H9 (cell line): ENCODE measurements around the gene SCAMP3. TPM values are rescaled to one million over a fixed set of nuclear protein-coding genes. Genes with fewer than 3 reads are reported as not detected.
"Not testable (repeated sequence)": the region's sequence is repeated elsewhere in the genome, so short reads cannot be mapped to it uniquely, and the experiment has no call there.

Experiments used
- DNase-seq: peaks from one replicate; pipeline ENCODE4 v3.0.0-alpha.2; 2017
- H2AFZ ChIP-seq: one replicate; pipeline ENCODE4 v1.6.1; 2013; ENCODE audit warnings: mild to moderate bottlenecking, low read length, control low read depth, moderate library complexity
- H2AK5ac ChIP-seq: 2 replicates; pipeline ENCODE4 v1.6.1; 2013; ENCODE audit warnings: low read length, control low read depth, mixed read lengths; ENCODE audit not compliant: insufficient read length
- H2BK120ac ChIP-seq: one replicate; pipeline ENCODE4 v1.6.1; 2013; ENCODE audit warnings: low read depth, mild to moderate bottlenecking, low read length, control low read depth, inconsistent platforms; ENCODE audit not compliant: poor library complexity, severe bottlenecking
- H2BK12ac ChIP-seq: 2 replicates; pipeline ENCODE4 v1.6.1; 2013; ENCODE audit warnings: low read length, control low read depth, mixed read lengths, low read depth; ENCODE audit not compliant: insufficient read length
- H2BK15ac ChIP-seq: 2 replicates; pipeline ENCODE4 v1.6.1; 2013; ENCODE audit warnings: low read depth, low read length, control low read depth
- H2BK20ac ChIP-seq: one replicate; pipeline ENCODE4 v1.6.1; 2013; ENCODE audit warnings: low read depth, mild to moderate bottlenecking, low read length, control low read depth, inconsistent platforms; ENCODE audit not compliant: poor library complexity, severe bottlenecking
- H2BK5ac ChIP-seq: 2 replicates; pipeline ENCODE4 v1.6.1; 2013; ENCODE audit warnings: low read length, control low read depth, mixed read lengths; ENCODE audit not compliant: insufficient read length
- H3K14ac ChIP-seq: 2 replicates; pipeline ENCODE4 v1.6.1; 2013; ENCODE audit warnings: low read length, control low read depth; ENCODE audit not compliant: insufficient read depth
- H3K18ac ChIP-seq: 2 replicates; pipeline ENCODE4 v1.6.1; 2013; ENCODE audit warnings: low read depth, mild to moderate bottlenecking, mixed read lengths, low read length, control low read depth; ENCODE audit not compliant: insufficient read length
- H3K23ac ChIP-seq: 2 replicates; pipeline ENCODE4 v1.6.1; 2013; ENCODE audit warnings: low read length, control low read depth, mixed read lengths, low read depth; ENCODE audit not compliant: insufficient read length
- H3K23me2 ChIP-seq: 2 replicates; pipeline ENCODE4 v1.6.1; 2013; ENCODE audit warnings: low read depth, mild to moderate bottlenecking, mixed read lengths, low read length, control low read depth; ENCODE audit not compliant: insufficient read length, poor library complexity, severe bottlenecking
- H3K27ac ChIP-seq: 2 replicates; pipeline ENCODE4 v1.5.1; 2013; ENCODE audit warnings: low read length, control low read depth, mixed read lengths, low read depth; ENCODE audit not compliant: insufficient read length
- H3K27me3 ChIP-seq: 2 replicates; pipeline ENCODE4 v1.6.1; 2013; ENCODE audit warnings: low read length, control low read depth, inconsistent platforms; ENCODE audit not compliant: insufficient read depth
- H3K4ac ChIP-seq: 2 replicates; pipeline ENCODE4 v1.6.1; 2013; ENCODE audit warnings: low read depth, mild to moderate bottlenecking, control low read depth, inconsistent platforms, low read length, moderate library complexity
- H3K4me1 ChIP-seq: 2 replicates; pipeline ENCODE4 v1.6.1; 2013; ENCODE audit warnings: low read length, control low read depth, inconsistent platforms; ENCODE audit not compliant: insufficient read depth
- H3K4me2 ChIP-seq: 2 replicates; pipeline ENCODE4 v1.6.1; 2013; ENCODE audit warnings: low read length, control low read depth, mixed read lengths; ENCODE audit not compliant: insufficient read length, insufficient read depth
- H3K56ac ChIP-seq: 2 replicates; pipeline ENCODE4 v1.6.1; 2013; ENCODE audit warnings: low read depth, mild to moderate bottlenecking, mixed read lengths, low read length, control low read depth; ENCODE audit not compliant: insufficient read length
- H3K79me1 ChIP-seq: 2 replicates; pipeline ENCODE4 v1.6.1; 2013; ENCODE audit warnings: low read depth, mild to moderate bottlenecking, moderate library complexity, low read length, control low read depth, inconsistent platforms; ENCODE audit not compliant: insufficient read depth, poor library complexity, severe bottlenecking
- H3K79me2 ChIP-seq: 2 replicates; pipeline ENCODE4 v1.6.1; 2013; ENCODE audit warnings: low read length, control low read depth, inconsistent platforms; ENCODE audit not compliant: insufficient read depth
- H3K9ac ChIP-seq: 2 replicates; pipeline ENCODE4 v1.6.1; 2013; ENCODE audit warnings: low read length, control low read depth, mixed read lengths; ENCODE audit not compliant: insufficient read length; ENCODE audit errors: extremely low read depth
- H3K9me3 ChIP-seq: one replicate; pipeline ENCODE4 v1.6.1; 2013; ENCODE audit warnings: low read depth, low read length, inconsistent platforms; ENCODE audit not compliant: control insufficient read depth
- H3T11ph ChIP-seq: one replicate; pipeline ENCODE4 v1.6.1; 2013; ENCODE audit warnings: mild to moderate bottlenecking, low read length, control low read depth, inconsistent platforms
- H4K20me1 ChIP-seq: one replicate; pipeline ENCODE4 v1.6.1; 2013; ENCODE audit not compliant: control insufficient read depth, insufficient read length, insufficient read depth
- H4K5ac ChIP-seq: 2 replicates; pipeline ENCODE4 v1.6.1; 2013; ENCODE audit warnings: low read depth, mild to moderate bottlenecking, mixed read lengths, low read length, control low read depth; ENCODE audit not compliant: insufficient read length
- H4K8ac ChIP-seq: replicated peaks from 2 replicates; pipeline ENCODE4 v1.6.1; 2013; ENCODE audit warnings: low read length, control low read depth, mixed read lengths, low read depth; ENCODE audit not compliant: insufficient read length
- H4K91ac ChIP-seq: 2 replicates; pipeline ENCODE4 v1.6.1; 2013; ENCODE audit warnings: low read depth, mild to moderate bottlenecking, moderate library complexity, mixed read lengths, low read length, control low read depth; ENCODE audit not compliant: insufficient read length
- H3K27ac Mint-ChIP-seq, 3 experiments: 2 replicates in 2 of 3; 3 replicates in 1 of 3; pipeline ENCODE4 v1.8.0; 2020 to 2021; ENCODE audit warnings: mixed read lengths in 3 of 3, mild to moderate bottlenecking in 1 of 3, moderate library complexity in 1 of 3
- H3K27me3 Mint-ChIP-seq: 2 replicates; pipeline ENCODE4 v1.8.0; 2021; ENCODE audit warnings: low read depth, mild to moderate bottlenecking, moderate library complexity, mixed read lengths
- H3K36me3 Mint-ChIP-seq, 3 experiments: 2 replicates in 2 of 3; 3 replicates in 1 of 3; pipeline ENCODE4 v1.8.0; 2020 to 2021; ENCODE audit warnings: low read depth in 3 of 3, mixed read lengths in 3 of 3; ENCODE audit not compliant: insufficient read depth in 1 of 3
- H3K4me1 Mint-ChIP-seq, 2 experiments: 2 replicates each; pipeline ENCODE4 v1.8.0; 2020; ENCODE audit warnings: mixed read lengths in 2 of 2
- H3K4me3 Mint-ChIP-seq, 2 experiments: 2 replicates in 1 of 2; 3 replicates in 1 of 2; pipeline ENCODE4 v1.8.0; 2020 to 2021; ENCODE audit warnings: mild to moderate bottlenecking in 2 of 2, mixed read lengths in 2 of 2, moderate library complexity in 1 of 2
- H3K9me3 Mint-ChIP-seq, 2 experiments: 2 replicates in 1 of 2; 3 replicates in 1 of 2; pipeline ENCODE4 v1.8.0; 2020; ENCODE audit warnings: mild to moderate bottlenecking in 2 of 2, mixed read lengths in 2 of 2, moderate library complexity in 1 of 2
- CTCF ChIP-seq: fragments of 200-600 bp; sonication (generic); conservative IDR thresholded peaks from 3 replicates; pipeline ENCODE4 v1.8.0; 2021; ENCODE audit warnings: antibody characterized with exemption, mild to moderate bottlenecking
- WGBS: extraction: QIAGEN DNeasy Blood & Tissue Kit; methylation state at CpG from one replicate; pipeline ENCODE4 v1.1.7; 2013; ENCODE audit warnings: missing lambda C conversion rate, low lambda C conversion rate, mixed read lengths; ENCODE audit not compliant: insufficient read length; ENCODE audit errors: extremely low coverage; 5-methylcytosine and 5-hydroxymethylcytosine counted together
- total RNA-seq: library from RNA; stranded (reverse); gene quantifications from 2 replicates; pipeline ENCODE4 v1.2.1, GENCODE V29; 2021

SCAMP3 gene
- total RNA-seq, 1 experiment from 2014 or later = 52.5 TPM

DNA sequence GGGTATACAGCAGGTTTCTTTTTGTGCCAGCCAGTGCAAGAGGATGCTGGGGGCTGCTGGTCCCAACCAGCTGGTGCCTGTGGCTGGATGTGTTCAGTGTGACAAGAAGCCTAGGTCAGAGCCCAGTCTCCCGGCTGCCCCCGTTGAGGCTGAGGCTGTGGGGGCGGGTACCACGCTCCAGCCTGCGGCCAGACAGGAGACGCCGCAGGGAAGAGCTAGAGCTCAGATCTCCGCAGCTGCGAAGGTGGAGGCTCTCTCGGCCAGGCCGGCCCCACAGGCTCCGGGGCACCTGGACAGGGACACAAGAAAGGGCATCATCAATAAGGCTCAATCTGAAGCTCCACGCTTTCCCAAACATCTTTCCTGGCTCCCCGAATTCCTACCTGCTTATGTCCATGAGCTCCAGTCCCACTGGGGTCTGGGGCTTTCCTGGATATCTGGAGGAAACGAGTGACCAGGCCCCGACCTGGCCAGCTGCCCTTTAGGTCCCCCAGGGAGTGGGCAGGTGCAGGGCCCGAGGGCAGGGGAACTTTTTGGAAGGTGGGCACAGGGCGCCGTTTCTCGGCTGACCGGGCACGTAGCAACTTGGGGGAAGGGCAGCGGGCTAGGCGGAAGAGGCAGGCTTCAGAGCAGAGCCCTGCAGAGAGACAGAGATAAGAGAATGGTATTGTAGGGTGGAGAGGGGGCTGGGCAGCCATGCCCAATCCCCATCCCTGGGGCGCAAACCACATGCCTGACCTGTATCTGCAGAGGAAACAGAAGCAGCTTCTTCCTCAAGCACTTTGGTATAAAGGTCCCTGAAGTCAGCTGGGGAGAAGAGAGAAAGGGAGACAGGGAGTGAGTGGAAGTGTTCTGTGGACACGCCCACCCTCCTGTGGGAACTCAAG lies 14.2 kb downstream of the SCAMP3 start:
- peaks cover 9% of the 10 kb centered on the region for H3K23me2 ChIP-seq
- no peaks in the 10 kb centered on the region for H3K4me1 ChIP-seq
- no peak overlapping the region for H4K91ac ChIP-seq
- H2BK12ac ChIP-seq = no peak overlapping the region
- no peak overlapping the region for H4K8ac ChIP-seq
- no peaks in the 10 kb centered on the region for H3K9me3 ChIP-seq
- no peak overlapping the region for H2AK5ac ChIP-seq
- H3K4ac ChIP-seq = no peak overlapping the region
- Mint-ChIP-seq H3K9me3 (peaks cover 0 to 3% of the 10 kb centered on the region in 2 experiments; a peak in 1 of 5 replicates), H3K4me1 (peaks cover 22 to 30% of the 10 kb centered on the region in 2 experiments), H3K27ac (no peak overlapping the region), H3K4me3 (no peak overlapping the region), H3K36me3 (peaks cover 8 to 30% (median 28%) of the 10 kb centered on the region in 3 experiments), H3K27me3 (peaks cover 36% of the 10 kb centered on the region)
- H2BK120ac ChIP-seq = no peak overlapping the region
- H3K79me1 ChIP-seq = no peaks in the 10 kb centered on the region
- H4K20me1 ChIP-seq = no peaks in the 10 kb centered on the region
- no peak overlapping the region for H3K18ac ChIP-seq
- H3K4me2 ChIP-seq = no peak overlapping the region
- no peaks in the 10 kb centered on the region for H3K79me2 ChIP-seq
- H3K14ac ChIP-seq = no peak overlapping the region
- no peak overlapping the region for H3K27ac ChIP-seq
- no peak for DNase-seq
- no peak overlapping the region for H3K23ac ChIP-seq
- no peak overlapping the region for H2BK5ac ChIP-seq
- no peak overlapping the region for H4K5ac ChIP-seq
- no peak overlapping the region for H3K56ac ChIP-seq
- no peak overlapping the region for H3K9ac ChIP-seq
- no peak overlapping the region for H2AFZ ChIP-seq
- H3T11ph ChIP-seq = no peak overlapping the region
- no CpG with 5 or more reads among the region's 26 CpGs for WGBS
- no peaks in the 10 kb centered on the region; the same call in 1 of the 2 replicates for H3K27me3 ChIP-seq
- H2BK15ac ChIP-seq = no peak overlapping the region
- H2BK20ac ChIP-seq = no peak overlapping the region
- no peak for TF ChIP-seq CTCF

DNA sequence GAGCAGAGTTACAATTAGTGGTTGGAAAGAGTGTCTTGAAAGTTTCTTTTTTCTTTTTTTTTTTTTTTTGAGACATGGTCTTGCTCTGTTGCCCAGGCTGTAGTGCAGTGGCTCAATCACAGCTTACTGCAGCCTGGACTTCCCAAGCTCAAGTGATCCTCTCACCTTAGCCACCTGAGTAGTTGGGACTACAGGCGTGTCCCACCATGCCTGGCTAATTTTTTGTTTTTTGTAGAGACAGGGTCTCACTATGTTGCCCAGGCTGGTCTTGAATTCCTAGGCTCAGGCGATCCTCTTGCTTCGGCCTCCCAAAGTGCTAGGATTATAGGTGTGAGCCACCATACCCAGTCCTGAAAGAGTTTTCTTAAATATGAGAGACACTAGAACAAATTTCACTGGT lies 15.4 kb downstream of the SCAMP3 start:
- not testable (repeated sequence) for H3K14ac ChIP-seq, H3K4me1 ChIP-seq, H2BK12ac ChIP-seq, H3K9ac ChIP-seq, H3K79me2 ChIP-seq, H4K5ac ChIP-seq, H3K4me3 Mint-ChIP-seq, H3T11ph ChIP-seq, H3K56ac ChIP-seq, H4K91ac ChIP-seq, H3K27ac ChIP-seq, H3K9me3 Mint-ChIP-seq, H2BK20ac ChIP-seq, H3K23ac ChIP-seq, H3K27ac Mint-ChIP-seq, DNase-seq, H2BK120ac ChIP-seq, H4K20me1 ChIP-seq, H3K4ac ChIP-seq, H2AFZ ChIP-seq, H3K23me2 ChIP-seq, H3K79me1 ChIP-seq, H3K9me3 ChIP-seq, H3K18ac ChIP-seq, H2BK15ac ChIP-seq, H3K27me3 ChIP-seq, H4K8ac ChIP-seq, H2BK5ac ChIP-seq, H2AK5ac ChIP-seq, H3K4me2 ChIP-seq
- WGBS = no CpG with 5 or more reads among the region's 3 CpGs
- Mint-ChIP-seq H3K36me3 (peaks cover 8 to 28% (median 27%) of the 10 kb centered on the region in 3 experiments), H3K27me3 (peaks cover 41% of the 10 kb centered on the region), H3K4me1 (peaks cover 24 to 30% of the 10 kb centered on the region in 2 experiments)
